Amygdala (tissue), 56 donors: Measurements from ENCODE around the gene PLOD3.
"Not testable (repeated sequence)": the region's sequence is repeated elsewhere in the genome, so short reads cannot be mapped to it uniquely, and the experiment has no call there.

Experiments used
- DNase-seq, 56 donors: peaks; one replicate each; lab custom pipeline; 2025; lab: John Stamatoyannopoulos, UW

Gene PLOD3

GRCh38 chr7:101218236-101219125 lies 1.1 kb upstream of the PLOD3 start:
- no peak for DNase-seq

GRCh38 chr7:101216860-101217387 lies 457 bp downstream of the PLOD3 start:
- DNase-seq = peak in 8 of 56 donors; percentile 11 to 56 (median 42)

GRCh38 chr7:101216001-101216859 lies 1.2 kb downstream of the PLOD3 start:
- DNase-seq = peak in 4 of 56 donors; percentile 7 to 40 (median 16)

GRCh38 chr7:101212014-101212413 lies 5.4 kb downstream of the PLOD3 start:
- no peak for DNase-seq

GRCh38 chr7:101211501-101211900 lies 5.9 kb downstream of the PLOD3 start:
- DNase-seq = no peak

- no peak for DNase-seq
Measured at GRCh38 chr7:101210143-101210542, 7.2 kb downstream of the PLOD3 start.

- no peak for DNase-seq
Measured at GRCh38 chr7:101208794-101209193, 8.6 kb downstream of the PLOD3 start.

GRCh38 chr7:101207459-101207858 lies 9.9 kb downstream of the PLOD3 start:
- no peak for DNase-seq

- DNase-seq = no peak
Measured at GRCh38 chr7:101206665-101207042, 10.7 kb downstream of the PLOD3 start.

GRCh38 chr7:101205901-101206664 lies 11.3 kb downstream of the PLOD3 start:
- no peak for DNase-seq

- not testable (repeated sequence) for DNase-seq
Measured at GRCh38 chr7:101203740-101204738, 13.3 kb downstream of the PLOD3 start.

- no peak for DNase-seq
Measured at GRCh38 chr7:101202603-101202918, 14.8 kb downstream of the PLOD3 start.

GRCh38 chr7:101201695-101202602 lies 15.4 kb downstream of the PLOD3 start:
- DNase-seq = no peak

- no peak for DNase-seq
Measured at GRCh38 chr7:101200862-101201599, 16.4 kb downstream of the PLOD3 start, which contains the start of gene MOGAT3. MOGAT3 (minus strand) TSS chr7:101201036; CDS start chr7:101200854, 182 bp downstream.

GRCh38 chr7:101200504-101200861 lies 16.9 kb downstream of the PLOD3 start:
- no peak for DNase-seq

- not testable (repeated sequence) for DNase-seq
Measured at GRCh38 chr7:101199522-101199921, 17.9 kb downstream of the PLOD3 start.

- no peak for DNase-seq
Measured at GRCh38 chr7:101198476-101198875, 18.9 kb downstream of the PLOD3 start.
